ENCODE results near the gene LAMC1. TPM values are rescaled to one million over a fixed set of nuclear protein-coding genes. Genes with fewer than 3 reads are reported as not detected.

The LAMC1 gene
- polyA plus RNA-seq, 4 donors = 2.5 to 84.5 (median 22.2) TPM

GRCh38 chr1:183093786-183094298 lies 70.6 kb downstream of the LAMC1 start:
- Histone ChIP-seq H3K9me3 (ENCODE audit: control insufficient read depth in 2 of 2, insufficient read depth in 1 of 2, low read depth in 1 of 2, low read length in 1 of 2) (no peaks in the 10 kb centered on the region), H3K27ac (ENCODE audit: low read depth in 1 of 3, low read length in 2 of 3) (peak overlapping the region in 1 of 3 donors; percentile 48), H3K27me3 (ENCODE audit: control insufficient read depth in 3 of 3, insufficient read depth in 3 of 3, low read length in 3 of 3) (no peaks in the 10 kb centered on the region), H3K4me3 (ENCODE audit: low read depth in 1 of 3, low read length in 3 of 3) (no peak overlapping the region), H3K36me3 (ENCODE audit: control insufficient read depth in 3 of 3, insufficient read depth in 2 of 3, low read depth in 1 of 3, low read length in 3 of 3) (no peaks in the 10 kb centered on the region), H3K4me1 (ENCODE audit: control insufficient read depth in 3 of 3, insufficient read depth in 2 of 3, low read depth in 1 of 3, low read length in 2 of 3) (peaks cover 0 to 36% (median 8%) of the 10 kb centered on the region in 3 donors)
- FAIRE-seq (no peak), DNase-seq (no peak)
- 93 to 100% (median 95%) methylated on average over 1 of the region's 1 CpG for WGBS, 3 donors

- DNase-seq (no peak), FAIRE-seq (no peak)
- Histone ChIP-seq H3K27me3 (ENCODE audit: control insufficient read depth in 3 of 3, insufficient read depth in 3 of 3, low read length in 3 of 3) (no peaks in the 10 kb centered on the region), H3K9me3 (ENCODE audit: control insufficient read depth in 2 of 2, insufficient read depth in 1 of 2, low read depth in 1 of 2, low read length in 1 of 2) (no peaks in the 10 kb centered on the region), H3K27ac (ENCODE audit: low read depth in 1 of 3, low read length in 2 of 3) (no peak overlapping the region), H3K4me1 (ENCODE audit: control insufficient read depth in 3 of 3, insufficient read depth in 2 of 3, low read depth in 1 of 3, low read length in 2 of 3) (peaks cover 0 to 32% (median 7%) of the 10 kb centered on the region in 3 donors), H3K36me3 (ENCODE audit: control insufficient read depth in 3 of 3, insufficient read depth in 2 of 3, low read depth in 1 of 3, low read length in 3 of 3) (no peaks in the 10 kb centered on the region), H3K4me3 (ENCODE audit: low read depth in 1 of 3, low read length in 3 of 3) (no peak overlapping the region)
- 39 to 49% (median 39%) methylated on average over 2 of the region's 2 CpGs for WGBS, 3 donors
These were observed 71.1 kb downstream of the LAMC1 start for GRCh38 chr1:183094351-183094750.

GRCh38 chr1:183096351-183096750 lies 73.1 kb downstream of the LAMC1 start:
- H3K36me3 ChIP-seq (ENCODE audit: control insufficient read depth in 3 of 3, insufficient read depth in 2 of 3, low read depth in 1 of 3, low read length in 3 of 3) = no peaks in the 10 kb centered on the region
- H3K9me3 ChIP-seq (ENCODE audit: control insufficient read depth in 2 of 2, insufficient read depth in 1 of 2, low read depth in 1 of 2, low read length in 1 of 2) = no peaks in the 10 kb centered on the region
- WGBS, 3 donors = 81 to 99% (median 81%) methylated on average over 2 of the region's 2 CpGs
- H3K27me3 ChIP-seq (ENCODE audit: control insufficient read depth in 3 of 3, insufficient read depth in 3 of 3, low read length in 3 of 3) = no peaks in the 10 kb centered on the region
- peaks cover 0 to 32% (median 7%) of the 10 kb centered on the region in 3 donors for H3K4me1 ChIP-seq (ENCODE audit: control insufficient read depth in 3 of 3, insufficient read depth in 2 of 3, low read depth in 1 of 3, low read length in 2 of 3)
- H3K27ac ChIP-seq (ENCODE audit: low read depth in 1 of 3, low read length in 2 of 3) = no peak overlapping the region
- DNase-seq (no peak), FAIRE-seq (no peak)
- H3K4me3 ChIP-seq (ENCODE audit: low read depth in 1 of 3, low read length in 3 of 3) = no peak overlapping the region

GRCh38 chr1:183096894-183097293 lies 73.7 kb downstream of the LAMC1 start:
- FAIRE-seq (no peak), DNase-seq (peak in 1 of 2 donors; percentile 40)
- H3K4me1 ChIP-seq (ENCODE audit: control insufficient read depth in 3 of 3, insufficient read depth in 2 of 3, low read depth in 1 of 3, low read length in 2 of 3) = peaks cover 0 to 35% (median 7%) of the 10 kb centered on the region in 3 donors
- 56 to 76% (median 74%) methylated on average over 3 of the region's 3 CpGs for WGBS, 3 donors
- peak overlapping the region in 1 of 3 donors; percentile 52 for H3K27ac ChIP-seq (ENCODE audit: low read depth in 1 of 3, low read length in 2 of 3)
- no peaks in the 10 kb centered on the region for H3K27me3 ChIP-seq (ENCODE audit: control insufficient read depth in 3 of 3, insufficient read depth in 3 of 3, low read length in 3 of 3)
- no peak overlapping the region for H3K4me3 ChIP-seq (ENCODE audit: low read depth in 1 of 3, low read length in 3 of 3)
- no peaks in the 10 kb centered on the region for H3K36me3 ChIP-seq (ENCODE audit: control insufficient read depth in 3 of 3, insufficient read depth in 2 of 3, low read depth in 1 of 3, low read length in 3 of 3)
- H3K9me3 ChIP-seq (ENCODE audit: control insufficient read depth in 2 of 2, insufficient read depth in 1 of 2, low read depth in 1 of 2, low read length in 1 of 2) = no peaks in the 10 kb centered on the region

GRCh38 chr1:183097438-183098051 lies 74.3 kb downstream of the LAMC1 start:
- Histone ChIP-seq H3K4me1 (ENCODE audit: control insufficient read depth in 3 of 3, insufficient read depth in 2 of 3, low read depth in 1 of 3, low read length in 2 of 3) (peaks cover 0 to 35% (median 7%) of the 10 kb centered on the region in 3 donors), H3K27ac (ENCODE audit: low read depth in 1 of 3, low read length in 2 of 3) (peak overlapping the region in 2 of 3 donors; percentile 52 to 86), H3K36me3 (ENCODE audit: control insufficient read depth in 3 of 3, insufficient read depth in 2 of 3, low read depth in 1 of 3, low read length in 3 of 3) (no peaks in the 10 kb centered on the region), H3K9me3 (ENCODE audit: control insufficient read depth in 2 of 2, insufficient read depth in 1 of 2, low read depth in 1 of 2, low read length in 1 of 2) (no peaks in the 10 kb centered on the region), H3K4me3 (ENCODE audit: low read depth in 1 of 3, low read length in 3 of 3) (no peak overlapping the region), H3K27me3 (ENCODE audit: control insufficient read depth in 3 of 3, insufficient read depth in 3 of 3, low read length in 3 of 3) (no peaks in the 10 kb centered on the region)
- DNase-seq (no peak), FAIRE-seq (no peak)
- WGBS, 3 donors = 44 to 78% (median 74%) methylated on average over 3 of the region's 3 CpGs

- peak; percentile 11 to 71 for DNase-seq
- no peaks in the 10 kb centered on the region for H3K9me3 ChIP-seq (ENCODE audit: control insufficient read depth in 2 of 2, insufficient read depth in 1 of 2, low read depth in 1 of 2, low read length in 1 of 2)
- no peak overlapping the region for H3K4me3 ChIP-seq (ENCODE audit: low read depth in 1 of 3, low read length in 3 of 3)
- H3K27ac ChIP-seq (ENCODE audit: low read depth in 1 of 3, low read length in 2 of 3) = peak overlapping the region in 2 of 3 donors; percentile 52 to 86
- peaks cover 0 to 2% (median 0%) of the 10 kb centered on the region in 3 donors for H3K36me3 ChIP-seq (ENCODE audit: control insufficient read depth in 3 of 3, insufficient read depth in 2 of 3, low read depth in 1 of 3, low read length in 3 of 3)
- peaks cover 0 to 35% (median 6%) of the 10 kb centered on the region in 3 donors for H3K4me1 ChIP-seq (ENCODE audit: control insufficient read depth in 3 of 3, insufficient read depth in 2 of 3, low read depth in 1 of 3, low read length in 2 of 3)
- FAIRE-seq = no peak
- WGBS, 3 donors = 53 to 71% (median 55%) methylated on average over 2 of the region's 2 CpGs
- H3K27me3 ChIP-seq (ENCODE audit: control insufficient read depth in 3 of 3, insufficient read depth in 3 of 3, low read length in 3 of 3) = no peaks in the 10 kb centered on the region
These were observed 75.1 kb downstream of the LAMC1 start for GRCh38 chr1:183098317-183098716.

GRCh38 chr1:183100361-183100974 lies 77.2 kb downstream of the LAMC1 start:
- Histone ChIP-seq H3K27me3 (ENCODE audit: control insufficient read depth in 3 of 3, insufficient read depth in 3 of 3, low read length in 3 of 3) (no peaks in the 10 kb centered on the region), H3K4me3 (ENCODE audit: low read depth in 1 of 3, low read length in 3 of 3) (no peak overlapping the region), H3K36me3 (ENCODE audit: control insufficient read depth in 3 of 3, insufficient read depth in 2 of 3, low read depth in 1 of 3, low read length in 3 of 3) (peaks cover 0 to 4% (median 0%) of the 10 kb centered on the region in 3 donors), H3K4me1 (ENCODE audit: control insufficient read depth in 3 of 3, insufficient read depth in 2 of 3, low read depth in 1 of 3, low read length in 2 of 3) (peaks cover 0 to 35% (median 4%) of the 10 kb centered on the region in 3 donors), H3K27ac (ENCODE audit: low read depth in 1 of 3, low read length in 2 of 3) (peak overlapping the region in 1 of 3 donors; percentile 9), H3K9me3 (ENCODE audit: control insufficient read depth in 2 of 2, insufficient read depth in 1 of 2, low read depth in 1 of 2, low read length in 1 of 2) (no peaks in the 10 kb centered on the region)
- 81 to 94% (median 92%) methylated on average over 4 of the region's 4 CpGs for WGBS, 3 donors
- DNase-seq (no peak), FAIRE-seq (no peak)

- H3K4me3 ChIP-seq (ENCODE audit: low read depth in 1 of 3, low read length in 3 of 3) = no peak overlapping the region
- no peak for FAIRE-seq
- H3K27ac ChIP-seq (ENCODE audit: low read depth in 1 of 3, low read length in 2 of 3) = peak overlapping the region in 1 of 3 donors; percentile 24
- peaks cover 0 to 35% (median 4%) of the 10 kb centered on the region in 3 donors for H3K4me1 ChIP-seq (ENCODE audit: control insufficient read depth in 3 of 3, insufficient read depth in 2 of 3, low read depth in 1 of 3, low read length in 2 of 3)
- H3K9me3 ChIP-seq (ENCODE audit: control insufficient read depth in 2 of 2, insufficient read depth in 1 of 2, low read depth in 1 of 2, low read length in 1 of 2) = no peaks in the 10 kb centered on the region
- peak in 1 of 2 donors; percentile 61 for DNase-seq
- peaks cover 0 to 4% (median 0%) of the 10 kb centered on the region in 3 donors for H3K36me3 ChIP-seq (ENCODE audit: control insufficient read depth in 3 of 3, insufficient read depth in 2 of 3, low read depth in 1 of 3, low read length in 3 of 3)
- WGBS, 3 donors = 74 to 79% (median 75%) methylated on average over 4 of the region's 4 CpGs
- no peaks in the 10 kb centered on the region for H3K27me3 ChIP-seq (ENCODE audit: control insufficient read depth in 3 of 3, insufficient read depth in 3 of 3, low read length in 3 of 3)
These were observed 77.9 kb downstream of the LAMC1 start for GRCh38 chr1:183101081-183101480.
